ENCODE results near the gene LUZP4.

The LUZP4 gene

GRCh38 chrX:115350711-115351381 is 61.3 kb downstream of the LUZP4 start:
- no peak for TF ChIP-seq CTCF (IDR thresholded peaks at IDR 0.05; ENCODE audit: low read depth, low read length)
- H3K4me3 ChIP-seq (ENCODE audit: low read depth, low read length): no peak overlapping the region

DNA sequence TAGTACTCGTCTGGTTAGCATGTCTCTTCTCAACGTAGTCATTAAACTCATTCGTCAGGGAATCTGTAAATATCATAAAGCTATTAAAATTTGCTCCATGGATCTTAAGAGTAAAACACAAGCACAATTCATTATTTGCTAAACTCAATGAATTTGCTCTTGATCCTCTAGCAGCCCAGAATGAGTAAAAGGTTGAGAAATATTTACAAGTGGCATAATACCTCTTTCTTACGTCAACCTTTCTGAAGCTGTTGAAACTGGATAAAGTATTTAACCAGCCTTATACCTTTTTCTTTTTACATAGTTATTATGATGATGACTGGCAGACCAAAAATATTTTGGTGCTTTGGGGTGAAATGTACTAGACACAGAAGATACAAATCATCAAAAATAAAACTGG is 66.9 kb downstream of the LUZP4 start:
- no peak for TF ChIP-seq CTCF (IDR thresholded peaks at IDR 0.05; ENCODE audit: low read depth, low read length)
- H3K4me3 ChIP-seq (ENCODE audit: low read depth, low read length): no peak overlapping the region

All from WI38 (cell line).